Activated B cell treated with CpG ODN at 0.5 μM for 24 hours (primary cell): ENCODE measurements around the gene TMEM235. TPM values are rescaled to one million over a fixed set of nuclear protein-coding genes. Genes with fewer than 3 reads are reported as not detected.

Experiments used
- ATAC-seq: fragments of 200-7000 bp; cut with Tn5 transposase; one replicate; pipeline ENCODE4 v1.10.0; 2021; ENCODE audit warnings: low read depth, mild to moderate bottlenecking, moderate library complexity
- CTCF ChIA-PET: fragments of 350-600 bp; sonication (Branson Sonifier 250); formaldehyde crosslinking; loops from one replicate; lab custom pipeline; 2021; ENCODE audit warnings: antibody characterized with exemption; lab: Charles Lee
- POLR2A ChIA-PET: fragments of 350-600 bp; sonication (Branson Sonifier 250); formaldehyde crosslinking; loops from one replicate; lab custom pipeline; 2021; ENCODE audit warnings: antibody characterized with exemption; lab: Charles Lee
- DNase-seq: peaks from one replicate; pipeline ENCODE4 v3.0.0; 2022
- H3K27ac Mint-ChIP-seq: one replicate; pipeline ENCODE4 v1.8.0; 2020; ENCODE audit warnings: mixed read lengths
- H3K27me3 Mint-ChIP-seq: one replicate; pipeline ENCODE4 v1.8.0; 2021; ENCODE audit warnings: mixed read lengths
- H3K36me3 Mint-ChIP-seq: one replicate; pipeline ENCODE4 v1.8.0; 2021; ENCODE audit warnings: low read depth, mixed read lengths
- H3K4me1 Mint-ChIP-seq: one replicate; pipeline ENCODE4 v1.8.0; 2021; ENCODE audit warnings: mixed read lengths
- H3K4me3 Mint-ChIP-seq: one replicate; pipeline ENCODE4 v1.8.0; 2020; ENCODE audit warnings: mild to moderate bottlenecking, mixed read lengths
- H3K9me3 Mint-ChIP-seq: one replicate; pipeline ENCODE4 v1.8.0; 2020; ENCODE audit warnings: mixed read lengths
- CTCF ChIP-seq: fragments of 200-600 bp; IDR thresholded peaks from one replicate; pipeline ENCODE4 v1.8.0; 2022; ENCODE audit warnings: antibody characterized with exemption, mild to moderate bottlenecking
- intact Hi-C: fragments of 100-400 bp; cut with micrococcal nuclease; formaldehyde crosslinking; loops from one replicate; pipeline ENCODE4 v1.15.1; 2024
- total RNA-seq: library from RNA; stranded (reverse); gene quantifications from 2 replicates; pipeline ENCODE4 v1.2.3, GENCODE V29; 2022

TMEM235 gene
- total RNA-seq, 1 donor from 2014 or later = not detected

GRCh38 chr17:78238823-78239488 lies 7.5 kb downstream of the TMEM235 start:
- no peaks in the 10 kb centered on the region for H3K36me3 Mint-ChIP-seq
- peaks cover 1% of the 10 kb centered on the region for H3K27me3 Mint-ChIP-seq
- no peak overlapping the region for H3K4me3 Mint-ChIP-seq
- no peaks in the 10 kb centered on the region for H3K9me3 Mint-ChIP-seq
- TF ChIP-seq CTCF = no peak
- intact Hi-C loops = no loop called here
- CTCF ChIA-PET = no interaction called here
- ATAC-seq (no peak), DNase-seq (no peak)
- H3K4me1 Mint-ChIP-seq = peaks cover 38% of the 10 kb centered on the region
- POLR2A ChIA-PET = no interaction called here
- no peak overlapping the region for H3K27ac Mint-ChIP-seq

DNA sequence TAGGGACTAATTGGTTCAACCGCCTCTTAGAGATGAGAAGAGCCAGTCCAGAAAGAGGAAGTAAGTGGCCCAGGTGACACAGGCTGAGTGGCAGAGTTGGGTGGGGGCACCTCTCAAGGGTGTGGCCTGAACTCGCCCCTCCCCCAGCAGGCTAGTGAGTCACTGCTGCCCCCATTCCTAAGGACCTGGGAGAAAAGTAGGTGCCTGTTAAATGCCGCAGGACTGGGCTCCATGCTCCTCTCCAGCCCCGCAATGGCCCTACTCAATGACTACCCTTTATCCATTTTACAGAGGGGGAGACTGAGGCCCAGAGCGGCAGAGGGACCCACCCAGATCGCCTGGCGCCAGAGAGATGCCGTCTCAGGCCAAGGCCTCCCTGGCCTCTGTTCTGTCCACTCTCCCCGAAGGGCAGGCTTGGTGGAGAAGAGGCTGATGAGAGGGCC lies 8.1 kb downstream of the TMEM235 start:
- TF ChIP-seq CTCF = no peak
- intact Hi-C loops = no loop called here
- ATAC-seq = peak; percentile 42
- Mint-ChIP-seq H3K27me3 (no peaks in the 10 kb centered on the region), H3K36me3 (no peaks in the 10 kb centered on the region), H3K4me1 (peaks cover 42% of the 10 kb centered on the region), H3K27ac (no peak overlapping the region), H3K9me3 (no peaks in the 10 kb centered on the region), H3K4me3 (no peak overlapping the region)
- POLR2A ChIA-PET = no interaction called here
- DNase-seq = no peak
- CTCF ChIA-PET = no interaction called here

GRCh38 chr17:78240012-78240655 lies 8.7 kb downstream of the TMEM235 start:
- Mint-ChIP-seq H3K4me3 (no peak overlapping the region), H3K27me3 (no peaks in the 10 kb centered on the region), H3K9me3 (no peaks in the 10 kb centered on the region), H3K36me3 (no peaks in the 10 kb centered on the region), H3K27ac (no peak overlapping the region), H3K4me1 (peaks cover 42% of the 10 kb centered on the region)
- ChIA-PET CTCF (no interaction called here), POLR2A (no interaction called here)
- ATAC-seq (no peak), DNase-seq (no peak)
- intact Hi-C loops = no loop called here
- no peak for TF ChIP-seq CTCF

- TF ChIP-seq CTCF = no peak
- CTCF ChIA-PET = no interaction called here
- H3K9me3 Mint-ChIP-seq = no peaks in the 10 kb centered on the region
- intact Hi-C loops = no loop called here
- no peak overlapping the region for H3K4me3 Mint-ChIP-seq
- H3K27ac Mint-ChIP-seq = no peak overlapping the region
- peaks cover 42% of the 10 kb centered on the region for H3K4me1 Mint-ChIP-seq
- POLR2A ChIA-PET = no interaction called here
- H3K36me3 Mint-ChIP-seq = no peaks in the 10 kb centered on the region
- DNase-seq = no peak
- no peak for ATAC-seq
- no peaks in the 10 kb centered on the region for H3K27me3 Mint-ChIP-seq
Observed at GRCh38 chr17:78240839-78241238, 9.4 kb downstream of the TMEM235 start.

DNA sequence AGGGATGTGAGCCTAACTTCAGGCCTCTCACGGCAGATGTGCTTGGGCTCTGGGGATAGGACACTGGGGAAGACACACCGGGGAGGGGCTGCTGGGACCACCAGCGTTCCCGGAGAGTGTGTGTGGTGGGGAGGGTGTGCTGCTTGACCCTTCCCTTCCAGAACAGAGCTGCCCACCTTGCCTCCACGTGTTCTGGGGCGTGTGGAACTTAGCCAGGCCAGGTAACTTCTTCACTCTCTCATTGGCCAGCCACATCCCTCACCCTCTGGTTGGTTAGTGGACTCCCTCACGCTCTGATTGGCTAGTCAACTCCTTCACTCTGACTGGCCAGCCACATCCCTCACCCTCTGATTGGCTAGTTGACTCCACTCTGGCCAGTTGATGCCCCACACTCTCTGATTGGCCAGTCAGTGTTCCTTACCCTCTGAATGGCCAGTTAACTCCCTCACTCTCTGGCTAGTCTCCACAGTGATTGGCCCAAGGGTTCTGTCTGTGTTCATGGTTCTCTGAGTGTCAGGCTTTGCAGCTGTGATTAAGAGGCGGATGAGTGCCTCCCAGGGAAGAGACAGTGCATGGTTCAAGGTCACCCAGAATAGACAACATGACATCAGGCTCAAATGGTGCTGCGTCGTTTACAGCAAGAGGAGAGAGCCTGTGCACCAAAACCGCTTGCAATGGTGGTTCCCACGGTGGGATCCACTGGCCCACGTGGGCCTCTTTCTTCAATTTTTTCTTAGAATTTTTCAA lies 10.0 kb downstream of the TMEM235 start:
- no peak for ATAC-seq
- intact Hi-C loops = loop anchor here (1.0 kb wide), 1 partner anchor 10 kb away; no protein-coding TSS in a partner anchor
- H3K4me1 Mint-ChIP-seq = peaks cover 42% of the 10 kb centered on the region
- ChIA-PET POLR2A (interaction anchor here (1.0 to 2.1 kb wide), 4 partner anchors 11 to 118 kb away, joined by 3 to 13 read pairs (median 5); no protein-coding TSS in a partner anchor), CTCF (interaction anchor here (1.2 kb wide), 1 partner anchor 10 kb away, joined by 11 read pairs; no protein-coding TSS in a partner anchor)
- H3K27ac Mint-ChIP-seq = peak overlapping the region; percentile 86
- H3K27me3 Mint-ChIP-seq = no peaks in the 10 kb centered on the region
- TF ChIP-seq CTCF = no peak
- DNase-seq = no peak
- no peaks in the 10 kb centered on the region for H3K9me3 Mint-ChIP-seq
- no peak overlapping the region for H3K4me3 Mint-ChIP-seq
- H3K36me3 Mint-ChIP-seq = no peaks in the 10 kb centered on the region
